ENCODE data around the gene COL13A1. TPM values are rescaled to one million over a fixed set of nuclear protein-coding genes. Genes with fewer than 3 reads are reported as not detected.

Gene COL13A1
- total RNA-seq, 1 donor from 2014 or later, result 2.5 TPM

GRCh38 chr10:69879634-69880257, 78.0 kb downstream of the COL13A1 start:
- no peak for DNase-seq
- Histone ChIP-seq H3K27ac (replicated peaks) (no peak overlapping the region), H3K36me3 (no peaks in the 10 kb centered on the region), H3K4me3 (no peak overlapping the region), H3K27me3 (ENCODE audit: low read depth) (peaks cover 36% of the 10 kb centered on the region), H3K9me3 (replicated peaks) (no peaks in the 10 kb centered on the region), H3K4me1 (peaks cover 17% of the 10 kb centered on the region)
- intact Hi-C loops (cut with micrococcal nuclease), result no loop called here
- TF ChIP-seq, protein P1, sequence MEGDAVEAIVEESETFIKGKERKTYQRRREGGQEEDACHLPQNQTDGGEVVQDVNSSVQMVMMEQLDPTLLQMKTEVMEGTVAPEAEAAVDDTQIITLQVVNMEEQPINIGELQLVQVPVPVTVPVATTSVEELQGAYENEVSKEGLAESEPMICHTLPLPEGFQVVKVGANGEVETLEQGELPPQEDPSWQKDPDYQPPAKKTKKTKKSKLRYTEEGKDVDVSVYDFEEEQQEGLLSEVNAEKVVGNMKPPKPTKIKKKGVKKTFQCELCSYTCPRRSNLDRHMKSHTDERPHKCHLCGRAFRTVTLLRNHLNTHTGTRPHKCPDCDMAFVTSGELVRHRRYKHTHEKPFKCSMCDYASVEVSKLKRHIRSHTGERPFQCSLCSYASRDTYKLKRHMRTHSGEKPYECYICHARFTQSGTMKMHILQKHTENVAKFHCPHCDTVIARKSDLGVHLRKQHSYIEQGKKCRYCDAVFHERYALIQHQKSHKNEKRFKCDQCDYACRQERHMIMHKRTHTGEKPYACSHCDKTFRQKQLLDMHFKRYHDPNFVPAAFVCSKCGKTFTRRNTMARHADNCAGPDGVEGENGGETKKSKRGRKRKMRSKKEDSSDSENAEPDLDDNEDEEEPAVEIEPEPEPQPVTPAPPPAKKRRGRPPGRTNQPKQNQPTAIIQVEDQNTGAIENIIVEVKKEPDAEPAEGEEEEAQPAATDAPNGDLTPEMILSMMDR (IDR thresholded peaks at IDR 0.05; ENCODE audit: borderline replicate concordance), result no peak

DNA sequence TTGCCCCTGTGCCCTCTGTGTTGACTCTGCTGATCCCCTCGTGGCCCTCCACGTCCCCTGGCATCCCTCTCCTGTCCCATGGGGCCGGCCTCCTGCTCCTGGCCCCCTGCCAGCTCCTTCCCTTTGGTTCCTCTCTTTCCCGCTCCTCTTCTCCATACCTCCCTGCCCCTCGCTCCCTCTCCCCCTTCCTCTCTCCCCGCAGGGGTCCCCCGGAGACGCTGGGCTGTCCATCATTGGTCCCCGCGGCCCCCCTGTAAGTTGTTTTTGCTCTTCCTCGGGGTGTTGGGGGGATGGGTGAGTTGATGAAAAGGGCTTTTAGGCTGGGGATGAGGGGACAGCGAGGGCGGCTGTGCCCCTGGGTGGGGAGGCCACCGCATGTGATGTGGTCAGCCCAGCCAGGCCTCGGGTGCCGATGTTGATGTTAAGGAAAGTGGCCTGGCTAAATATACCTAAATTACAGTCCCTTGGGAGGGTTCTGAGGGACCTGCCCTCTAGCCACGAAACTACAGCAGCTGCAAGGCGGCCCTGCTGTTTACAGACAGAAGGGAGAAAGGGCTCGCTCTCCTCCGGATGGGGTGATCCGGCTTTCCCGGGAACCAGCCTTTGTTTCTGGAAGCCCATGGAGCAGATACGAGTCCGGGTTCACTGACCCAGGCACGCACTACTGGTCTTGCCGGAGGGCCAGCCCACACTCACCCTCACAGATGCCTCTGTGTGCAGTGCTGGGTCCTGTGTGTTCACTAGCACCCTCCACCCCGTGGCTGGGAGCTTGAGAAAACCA, 78.8 kb downstream of the COL13A1 start:
- TF ChIP-seq, protein P1 (IDR thresholded peaks at IDR 0.05; ENCODE audit: borderline replicate concordance), result no peak
- H3K9me3 ChIP-seq (replicated peaks), result no peaks in the 10 kb centered on the region
- no peak overlapping the region for H3K27ac ChIP-seq (replicated peaks)
- H3K27me3 ChIP-seq (ENCODE audit: low read depth), result peaks cover 35% of the 10 kb centered on the region
- H3K36me3 ChIP-seq, result no peaks in the 10 kb centered on the region
- H3K4me3 ChIP-seq, result no peak overlapping the region
- peaks cover 17% of the 10 kb centered on the region for H3K4me1 ChIP-seq
- intact Hi-C loops (cut with micrococcal nuclease), result no loop called here
- DNase-seq, result no peak

GRCh38 chr10:69881202-69881601, 79.5 kb downstream of the COL13A1 start:
- intact Hi-C loops (cut with micrococcal nuclease), result no loop called here
- no peaks in the 10 kb centered on the region for H3K9me3 ChIP-seq (replicated peaks)
- TF ChIP-seq, protein P1 (IDR thresholded peaks at IDR 0.05; ENCODE audit: borderline replicate concordance), result no peak
- no peak overlapping the region for H3K27ac ChIP-seq (replicated peaks)
- H3K4me1 ChIP-seq, result peaks cover 17% of the 10 kb centered on the region
- H3K36me3 ChIP-seq, result no peaks in the 10 kb centered on the region
- no peak for DNase-seq
- no peak overlapping the region for H3K4me3 ChIP-seq
- H3K27me3 ChIP-seq (ENCODE audit: low read depth), result peaks cover 35% of the 10 kb centered on the region

GRCh38 chr10:69883310-69884023, 81.8 kb downstream of the COL13A1 start:
- Histone ChIP-seq H3K4me1 (peaks cover 14% of the 10 kb centered on the region), H3K4me3 (no peak overlapping the region), H3K27ac (replicated peaks) (no peak overlapping the region), H3K9me3 (replicated peaks) (no peaks in the 10 kb centered on the region), H3K36me3 (no peaks in the 10 kb centered on the region), H3K27me3 (ENCODE audit: low read depth) (peaks cover 33% of the 10 kb centered on the region)
- TF ChIP-seq, protein P1 (IDR thresholded peaks at IDR 0.05; ENCODE audit: borderline replicate concordance), result no peak
- intact Hi-C loops (cut with micrococcal nuclease), result no loop called here
- DNase-seq, result no peak

DNA sequence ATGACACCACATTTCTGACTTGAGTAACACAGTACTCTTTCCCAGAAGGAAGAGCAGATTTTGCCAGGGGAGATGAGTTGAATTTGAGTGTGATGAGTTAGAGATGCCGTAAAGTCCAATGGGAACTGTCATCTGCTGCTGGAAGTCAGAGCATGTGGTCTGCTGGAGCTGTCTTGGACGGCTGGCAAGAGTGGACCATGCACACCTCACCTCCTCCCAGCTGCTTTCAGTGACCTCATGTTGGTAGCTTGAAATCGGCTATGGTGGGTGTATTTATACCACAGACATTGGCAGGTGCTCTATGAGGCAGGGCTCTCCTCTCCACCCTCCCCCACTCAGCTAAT, 82.3 kb downstream of the COL13A1 start:
- Histone ChIP-seq H3K36me3 (no peaks in the 10 kb centered on the region), H3K4me1 (peaks cover 14% of the 10 kb centered on the region), H3K27ac (replicated peaks) (no peak overlapping the region), H3K9me3 (replicated peaks) (no peaks in the 10 kb centered on the region), H3K4me3 (no peak overlapping the region), H3K27me3 (ENCODE audit: low read depth) (peaks cover 28% of the 10 kb centered on the region)
- DNase-seq, result no peak
- intact Hi-C loops (cut with micrococcal nuclease), result no loop called here
- TF ChIP-seq, protein P1 (IDR thresholded peaks at IDR 0.05; ENCODE audit: borderline replicate concordance), result no peak
